ENCODE data around the gene CDKN1C. TPM values are rescaled to one million over a fixed set of nuclear protein-coding genes. Genes with fewer than 3 reads are reported as not detected.

The CDKN1C gene
- total and polyA plus RNA-seq, 2 of the 8 experiments (the other 6 are each of a cell fraction or from before 2014, with no cell fraction given), result 12.8 to 14.1 TPM

DNA sequence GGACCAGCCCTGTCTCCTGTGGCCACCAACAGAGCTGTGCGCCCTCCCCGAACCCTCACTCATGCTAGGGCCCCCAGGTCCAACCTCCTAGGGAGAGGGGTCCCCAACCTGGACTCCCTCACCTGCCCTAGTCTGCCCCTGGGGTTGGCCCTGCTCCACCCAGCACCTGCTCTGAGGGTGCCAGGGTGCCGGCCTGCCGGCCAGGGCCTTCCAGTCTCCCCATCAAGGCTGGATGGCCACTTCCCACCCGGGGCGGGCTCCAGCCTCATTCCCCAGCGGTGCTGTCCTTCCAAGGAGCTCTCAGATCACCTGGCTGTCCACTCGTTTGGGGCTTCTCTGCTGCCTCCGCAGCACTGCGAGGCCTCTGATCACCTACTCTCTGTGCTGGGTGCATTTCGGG lies 39.1 kb downstream of the CDKN1C start (continued):
- TF ChIP-seq, protein P1, sequence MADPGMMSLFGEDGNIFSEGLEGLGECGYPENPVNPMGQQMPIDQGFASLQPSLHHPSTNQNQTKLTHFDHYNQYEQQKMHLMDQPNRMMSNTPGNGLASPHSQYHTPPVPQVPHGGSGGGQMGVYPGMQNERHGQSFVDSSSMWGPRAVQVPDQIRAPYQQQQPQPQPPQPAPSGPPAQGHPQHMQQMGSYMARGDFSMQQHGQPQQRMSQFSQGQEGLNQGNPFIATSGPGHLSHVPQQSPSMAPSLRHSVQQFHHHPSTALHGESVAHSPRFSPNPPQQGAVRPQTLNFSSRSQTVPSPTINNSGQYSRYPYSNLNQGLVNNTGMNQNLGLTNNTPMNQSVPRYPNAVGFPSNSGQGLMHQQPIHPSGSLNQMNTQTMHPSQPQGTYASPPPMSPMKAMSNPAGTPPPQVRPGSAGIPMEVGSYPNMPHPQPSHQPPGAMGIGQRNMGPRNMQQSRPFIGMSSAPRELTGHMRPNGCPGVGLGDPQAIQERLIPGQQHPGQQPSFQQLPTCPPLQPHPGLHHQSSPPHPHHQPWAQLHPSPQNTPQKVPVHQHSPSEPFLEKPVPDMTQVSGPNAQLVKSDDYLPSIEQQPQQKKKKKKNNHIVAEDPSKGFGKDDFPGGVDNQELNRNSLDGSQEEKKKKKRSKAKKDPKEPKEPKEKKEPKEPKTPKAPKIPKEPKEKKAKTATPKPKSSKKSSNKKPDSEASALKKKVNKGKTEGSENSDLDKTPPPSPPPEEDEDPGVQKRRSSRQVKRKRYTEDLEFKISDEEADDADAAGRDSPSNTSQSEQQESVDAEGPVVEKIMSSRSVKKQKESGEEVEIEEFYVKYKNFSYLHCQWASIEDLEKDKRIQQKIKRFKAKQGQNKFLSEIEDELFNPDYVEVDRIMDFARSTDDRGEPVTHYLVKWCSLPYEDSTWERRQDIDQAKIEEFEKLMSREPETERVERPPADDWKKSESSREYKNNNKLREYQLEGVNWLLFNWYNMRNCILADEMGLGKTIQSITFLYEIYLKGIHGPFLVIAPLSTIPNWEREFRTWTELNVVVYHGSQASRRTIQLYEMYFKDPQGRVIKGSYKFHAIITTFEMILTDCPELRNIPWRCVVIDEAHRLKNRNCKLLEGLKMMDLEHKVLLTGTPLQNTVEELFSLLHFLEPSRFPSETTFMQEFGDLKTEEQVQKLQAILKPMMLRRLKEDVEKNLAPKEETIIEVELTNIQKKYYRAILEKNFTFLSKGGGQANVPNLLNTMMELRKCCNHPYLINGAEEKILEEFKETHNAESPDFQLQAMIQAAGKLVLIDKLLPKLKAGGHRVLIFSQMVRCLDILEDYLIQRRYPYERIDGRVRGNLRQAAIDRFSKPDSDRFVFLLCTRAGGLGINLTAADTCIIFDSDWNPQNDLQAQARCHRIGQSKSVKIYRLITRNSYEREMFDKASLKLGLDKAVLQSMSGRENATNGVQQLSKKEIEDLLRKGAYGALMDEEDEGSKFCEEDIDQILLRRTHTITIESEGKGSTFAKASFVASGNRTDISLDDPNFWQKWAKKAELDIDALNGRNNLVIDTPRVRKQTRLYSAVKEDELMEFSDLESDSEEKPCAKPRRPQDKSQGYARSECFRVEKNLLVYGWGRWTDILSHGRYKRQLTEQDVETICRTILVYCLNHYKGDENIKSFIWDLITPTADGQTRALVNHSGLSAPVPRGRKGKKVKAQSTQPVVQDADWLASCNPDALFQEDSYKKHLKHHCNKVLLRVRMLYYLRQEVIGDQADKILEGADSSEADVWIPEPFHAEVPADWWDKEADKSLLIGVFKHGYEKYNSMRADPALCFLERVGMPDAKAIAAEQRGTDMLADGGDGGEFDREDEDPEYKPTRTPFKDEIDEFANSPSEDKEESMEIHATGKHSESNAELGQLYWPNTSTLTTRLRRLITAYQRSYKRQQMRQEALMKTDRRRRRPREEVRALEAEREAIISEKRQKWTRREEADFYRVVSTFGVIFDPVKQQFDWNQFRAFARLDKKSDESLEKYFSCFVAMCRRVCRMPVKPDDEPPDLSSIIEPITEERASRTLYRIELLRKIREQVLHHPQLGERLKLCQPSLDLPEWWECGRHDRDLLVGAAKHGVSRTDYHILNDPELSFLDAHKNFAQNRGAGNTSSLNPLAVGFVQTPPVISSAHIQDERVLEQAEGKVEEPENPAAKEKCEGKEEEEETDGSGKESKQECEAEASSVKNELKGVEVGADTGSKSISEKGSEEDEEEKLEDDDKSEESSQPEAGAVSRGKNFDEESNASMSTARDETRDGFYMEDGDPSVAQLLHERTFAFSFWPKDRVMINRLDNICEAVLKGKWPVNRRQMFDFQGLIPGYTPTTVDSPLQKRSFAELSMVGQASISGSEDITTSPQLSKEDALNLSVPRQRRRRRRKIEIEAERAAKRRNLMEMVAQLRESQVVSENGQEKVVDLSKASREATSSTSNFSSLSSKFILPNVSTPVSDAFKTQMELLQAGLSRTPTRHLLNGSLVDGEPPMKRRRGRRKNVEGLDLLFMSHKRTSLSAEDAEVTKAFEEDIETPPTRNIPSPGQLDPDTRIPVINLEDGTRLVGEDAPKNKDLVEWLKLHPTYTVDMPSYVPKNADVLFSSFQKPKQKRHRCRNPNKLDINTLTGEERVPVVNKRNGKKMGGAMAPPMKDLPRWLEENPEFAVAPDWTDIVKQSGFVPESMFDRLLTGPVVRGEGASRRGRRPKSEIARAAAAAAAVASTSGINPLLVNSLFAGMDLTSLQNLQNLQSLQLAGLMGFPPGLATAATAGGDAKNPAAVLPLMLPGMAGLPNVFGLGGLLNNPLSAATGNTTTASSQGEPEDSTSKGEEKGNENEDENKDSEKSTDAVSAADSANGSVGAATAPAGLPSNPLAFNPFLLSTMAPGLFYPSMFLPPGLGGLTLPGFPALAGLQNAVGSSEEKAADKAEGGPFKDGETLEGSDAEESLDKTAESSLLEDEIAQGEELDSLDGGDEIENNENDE (IDR thresholded peaks at IDR 0.05; ENCODE audit: insufficient replicate concordance, low read length), result no peak
- TF ChIP-seq GTF2F1 (IDR thresholded peaks at IDR 0.05; ENCODE audit: borderline replicate concordance, low read depth, low read length) (no peak), JUN (IDR thresholded peaks at IDR 0.05; ENCODE audit: low read depth, low read length) (no peak), RAD21 (IDR thresholded peaks at IDR 0.05 in 1 of 2, conservative IDR thresholded peaks at IDR 0.05 in 1 of 2; ENCODE audit: low read depth in 2 of 2, low read length in 2 of 2) (no peak), RXRA (IDR thresholded peaks at IDR 0.05; ENCODE audit: insufficient read depth, low read depth, low read length) (no peak), HDAC2 (IDR thresholded peaks at IDR 0.05; ENCODE audit: borderline replicate concordance in 1 of 2, low read depth in 2 of 2, low read length in 2 of 2) (no peak)

Measured in H1 (cell line).